Fibroblast of skin of back (primary cell): ENCODE results near the gene FOXK1.

Experiments used
- DNase-seq: peaks from one replicate; pipeline ENCODE4 v3.0.0-alpha.2; 2013

FOXK1 gene

DNA sequence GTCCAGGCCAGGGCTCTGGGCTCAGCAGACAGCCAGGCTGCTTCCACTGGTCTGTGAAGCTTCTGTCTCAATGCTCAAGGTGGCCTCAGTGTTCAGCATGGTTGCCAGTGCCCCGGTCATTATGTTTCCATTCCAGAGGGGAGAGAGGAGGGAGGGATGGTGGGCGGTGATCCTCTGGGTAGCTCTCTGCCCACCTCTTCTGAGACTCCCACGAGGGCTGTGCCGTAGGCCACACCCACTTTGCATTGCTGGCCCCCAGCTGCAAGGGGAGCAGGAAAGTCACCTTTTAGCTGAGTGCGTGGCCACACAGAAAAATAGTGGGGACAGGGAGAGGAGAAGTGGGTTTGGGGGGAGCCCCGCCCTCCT lies 42.5 kb downstream of the FOXK1 start:
- DNase-seq = peak; percentile 68

DNA sequence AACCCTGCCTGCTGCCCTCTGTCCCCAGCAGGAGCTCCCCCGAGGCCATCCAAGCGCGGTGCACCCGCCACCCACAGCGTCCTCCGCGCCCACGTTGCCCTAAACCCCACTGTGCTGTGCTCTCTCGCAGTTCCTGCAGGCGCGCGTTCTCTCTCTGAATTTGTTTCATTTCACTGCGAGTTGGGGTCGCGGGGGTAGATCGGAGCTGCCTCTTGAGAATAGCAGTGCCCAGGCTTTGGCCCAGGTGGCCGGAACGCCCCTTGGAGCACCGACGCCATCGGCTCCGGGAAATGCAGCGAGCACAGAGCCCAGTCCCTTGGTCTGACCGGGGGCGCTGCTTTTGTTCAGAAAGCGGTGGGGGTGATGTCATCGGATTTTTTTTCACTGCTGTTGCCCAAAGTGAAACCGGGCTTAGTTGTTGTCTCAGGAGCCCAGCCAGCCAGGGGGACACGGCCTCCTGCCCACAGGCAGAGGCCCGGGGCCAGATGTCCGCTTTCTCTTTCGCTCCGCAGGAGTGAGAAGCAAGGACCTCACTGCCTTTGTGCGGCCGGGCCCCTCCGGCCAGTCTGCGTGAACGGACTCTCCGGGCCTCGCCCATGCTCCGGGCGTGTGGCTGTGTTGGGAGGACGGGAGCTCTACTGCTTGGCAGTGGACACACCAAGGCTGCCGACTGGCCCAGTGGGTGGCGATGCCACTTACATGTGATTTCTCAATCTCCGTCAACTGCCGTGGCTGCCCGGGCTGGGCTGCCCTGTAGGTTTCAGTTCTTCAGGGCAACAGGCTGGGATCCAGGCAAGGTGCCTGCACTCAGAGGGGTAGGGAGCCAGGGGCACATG lies 43.1 kb downstream of the FOXK1 start:
- DNase-seq = peak; percentile 93

DNA sequence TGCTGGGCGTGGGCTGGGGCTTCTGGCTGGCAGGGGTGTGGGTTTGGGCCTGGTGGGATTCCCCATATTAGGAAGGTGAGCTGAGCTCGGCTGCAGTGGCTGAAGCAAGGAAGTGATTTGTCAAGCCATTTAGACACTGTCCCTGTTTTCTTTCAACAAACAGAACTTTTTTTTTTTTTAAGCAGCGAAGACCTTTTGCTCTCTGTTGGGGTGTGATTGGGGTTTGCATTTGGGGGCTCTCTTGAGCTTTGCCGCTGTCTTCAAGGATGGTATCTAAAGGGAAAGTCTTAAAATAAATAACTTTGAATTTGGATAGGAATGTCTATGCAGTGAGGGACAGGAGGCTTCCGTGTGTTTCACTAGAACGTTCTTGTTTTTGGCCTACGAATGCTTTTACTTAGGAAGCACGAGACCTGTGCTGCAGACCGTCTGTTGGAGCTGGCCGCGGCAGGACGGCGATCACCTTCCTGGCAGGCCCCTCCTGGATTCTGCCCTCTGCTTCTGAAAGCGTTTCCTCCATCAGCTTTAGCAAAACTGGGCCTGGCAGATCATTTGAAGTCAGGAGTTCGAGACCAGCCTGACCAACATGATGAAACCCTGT lies 43.9 kb downstream of the FOXK1 start:
- DNase-seq = no peak

DNA sequence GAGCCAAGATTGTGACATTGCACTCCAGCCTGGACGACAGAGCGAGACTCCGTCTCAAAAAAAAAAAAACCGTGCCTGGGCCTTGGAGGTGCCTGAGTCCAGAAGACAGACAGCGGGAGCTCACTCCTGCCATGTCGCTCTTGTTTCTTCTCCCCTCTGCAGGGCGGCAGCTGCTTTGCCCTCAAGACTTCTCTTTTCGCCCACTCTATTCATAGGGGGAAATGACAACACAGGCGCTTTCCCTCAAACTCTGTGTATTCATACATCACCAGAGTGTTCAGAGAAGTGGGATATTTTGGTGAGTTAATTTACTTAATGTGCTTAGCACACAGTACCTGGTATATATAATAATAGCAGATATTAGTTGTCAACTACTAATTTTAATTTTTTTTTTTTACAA lies 44.5 kb downstream of the FOXK1 start:
- DNase-seq = no peak

DNA sequence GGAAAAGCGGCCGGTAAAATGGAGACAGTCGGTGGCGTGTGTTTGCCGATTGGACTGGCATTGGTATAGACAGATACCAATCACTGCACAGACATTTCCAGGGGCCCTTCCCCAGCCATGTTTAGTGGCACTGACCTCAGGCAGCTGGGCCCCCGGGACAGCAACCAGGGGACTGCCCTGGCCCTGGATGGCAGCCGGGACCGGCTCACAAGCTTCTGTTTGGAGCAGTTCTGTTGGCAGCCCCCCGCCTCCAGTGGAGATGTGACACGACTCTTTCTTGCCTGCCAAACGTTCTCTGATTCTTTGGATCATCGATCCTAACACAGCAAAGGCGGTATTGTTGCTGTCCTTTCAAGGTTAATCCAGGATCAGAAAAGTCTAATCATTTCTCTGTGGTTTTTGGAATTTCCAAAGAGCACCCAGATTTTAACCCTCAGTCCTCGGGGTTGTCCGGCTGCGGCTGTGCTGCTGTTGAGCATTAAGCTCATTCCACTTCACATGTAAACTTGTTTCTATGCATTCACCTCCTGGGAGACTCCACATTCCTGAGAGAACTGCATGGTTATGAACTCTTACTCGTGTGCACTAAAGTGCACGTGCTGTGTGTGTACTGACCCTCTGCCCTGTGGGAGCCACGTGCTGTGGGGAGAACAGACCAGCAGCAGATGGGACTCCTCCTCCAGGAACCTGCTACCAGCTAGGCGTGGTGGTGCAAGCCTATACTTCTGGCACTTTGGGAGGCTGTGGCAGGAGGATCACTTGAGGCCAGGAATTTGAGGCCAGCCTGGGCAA lies 46.0 kb downstream of the FOXK1 start:
- DNase-seq = no peak

DNA sequence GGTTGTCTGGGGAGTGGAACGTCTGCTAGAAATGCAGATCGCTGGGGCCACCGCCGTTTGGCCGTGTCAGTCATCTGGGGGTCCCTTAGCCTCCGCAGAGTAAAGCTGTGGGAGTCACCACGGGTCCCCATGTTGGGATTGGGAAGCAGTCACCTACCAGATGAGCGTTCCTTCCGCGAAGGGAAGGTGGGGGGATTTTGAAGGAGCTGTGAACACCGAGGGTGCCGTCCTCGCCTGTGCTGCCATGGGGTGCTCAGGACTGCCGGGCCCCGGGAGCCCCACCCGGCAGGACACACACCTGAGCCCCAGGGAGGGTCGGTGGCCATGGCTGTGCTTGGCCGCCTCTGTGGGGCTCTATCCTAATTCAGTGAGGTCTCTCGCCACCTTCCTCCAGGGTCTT lies 47.2 kb downstream of the FOXK1 start:
- DNase-seq = no peak

DNA sequence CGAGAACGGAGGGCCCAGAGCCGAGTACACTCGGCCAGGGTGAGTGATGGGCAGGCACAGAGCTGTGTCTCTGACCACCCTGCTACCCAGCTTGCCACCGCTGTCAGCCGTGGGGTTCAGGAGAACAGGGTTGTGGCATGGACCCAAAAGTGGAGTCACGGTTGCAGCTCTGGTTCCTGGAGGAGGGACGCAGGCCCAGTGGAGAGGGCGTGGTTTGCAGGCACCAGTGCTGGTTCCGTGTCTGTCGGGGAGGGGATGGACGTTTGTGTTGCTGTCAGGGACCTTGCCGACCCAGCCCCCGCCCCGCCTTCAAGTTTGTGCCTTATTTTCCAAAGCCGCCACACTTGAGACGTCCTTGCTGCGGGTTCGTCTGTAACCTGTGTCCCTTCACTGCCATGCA lies 48.2 kb downstream of the FOXK1 start:
- DNase-seq = no peak

DNA sequence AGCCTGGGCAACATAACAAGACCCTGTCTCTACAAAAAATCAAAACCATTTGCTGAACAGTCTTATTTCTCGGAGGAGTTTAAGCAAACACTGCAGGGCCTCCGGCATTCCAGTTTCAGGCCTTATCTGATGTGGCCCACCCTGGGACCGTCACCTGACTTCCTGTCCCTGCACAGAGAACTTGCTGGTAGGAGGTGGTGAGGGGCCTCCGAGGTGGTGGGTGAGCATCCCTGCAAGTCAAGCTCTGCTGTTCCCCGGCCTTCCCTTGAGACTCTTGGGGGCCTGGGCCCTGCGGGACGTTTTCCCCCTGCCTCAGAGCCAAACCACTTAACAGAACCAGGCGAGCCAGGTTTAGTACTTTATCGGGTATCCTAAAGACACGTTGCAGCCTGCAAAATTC lies 48.9 kb downstream of the FOXK1 start:
- no peak for DNase-seq

DNA sequence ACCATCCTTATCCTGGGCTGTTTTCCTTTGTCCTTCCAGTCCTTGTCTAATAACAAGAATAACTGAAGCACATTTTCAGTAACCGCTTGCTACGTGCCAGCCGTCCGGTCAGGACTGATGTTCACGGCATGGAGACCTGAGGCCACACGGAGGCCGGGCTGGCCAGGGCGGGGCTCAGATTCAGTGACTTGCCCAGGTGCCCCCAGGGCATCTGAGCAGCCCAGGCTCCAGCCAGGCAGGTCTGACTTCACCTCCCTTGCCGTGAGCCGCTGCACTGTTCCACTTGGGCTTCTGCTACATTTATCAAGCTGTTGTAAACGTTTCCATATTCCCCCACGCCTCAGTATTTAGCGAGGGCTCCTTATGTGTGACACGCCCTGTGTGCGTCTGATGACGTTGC lies 49.7 kb downstream of the FOXK1 start:
- DNase-seq = no peak

DNA sequence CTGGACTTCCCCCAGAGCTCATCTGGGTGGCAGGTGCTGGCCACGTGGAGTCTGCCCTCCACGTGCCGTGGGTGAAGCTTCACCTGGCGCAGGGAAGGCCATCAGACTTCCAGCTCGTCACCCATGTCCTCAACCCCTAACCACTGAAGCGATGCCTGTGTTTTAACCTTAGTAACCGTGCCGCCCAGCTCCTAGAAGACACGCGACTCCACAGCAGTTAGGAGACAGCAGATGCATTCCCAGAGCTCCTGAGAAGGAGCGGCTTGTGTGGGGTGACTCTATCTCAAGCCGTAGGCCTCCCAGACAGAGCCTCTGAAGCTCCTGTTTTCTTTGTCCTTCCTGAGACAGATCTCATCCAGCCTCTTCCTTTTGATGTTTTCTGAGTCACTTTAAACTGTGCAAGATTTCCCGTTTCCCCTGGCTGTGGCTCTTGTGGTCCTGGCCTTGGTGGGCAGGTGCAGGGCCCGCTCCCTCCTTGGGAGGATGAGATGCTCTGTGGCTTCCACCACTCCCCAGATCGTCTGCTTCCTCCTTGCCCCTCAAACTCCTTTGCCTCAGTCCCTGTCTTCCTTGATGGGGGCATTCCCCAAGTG lies 51.9 kb downstream of the FOXK1 start:
- DNase-seq = no peak

DNA sequence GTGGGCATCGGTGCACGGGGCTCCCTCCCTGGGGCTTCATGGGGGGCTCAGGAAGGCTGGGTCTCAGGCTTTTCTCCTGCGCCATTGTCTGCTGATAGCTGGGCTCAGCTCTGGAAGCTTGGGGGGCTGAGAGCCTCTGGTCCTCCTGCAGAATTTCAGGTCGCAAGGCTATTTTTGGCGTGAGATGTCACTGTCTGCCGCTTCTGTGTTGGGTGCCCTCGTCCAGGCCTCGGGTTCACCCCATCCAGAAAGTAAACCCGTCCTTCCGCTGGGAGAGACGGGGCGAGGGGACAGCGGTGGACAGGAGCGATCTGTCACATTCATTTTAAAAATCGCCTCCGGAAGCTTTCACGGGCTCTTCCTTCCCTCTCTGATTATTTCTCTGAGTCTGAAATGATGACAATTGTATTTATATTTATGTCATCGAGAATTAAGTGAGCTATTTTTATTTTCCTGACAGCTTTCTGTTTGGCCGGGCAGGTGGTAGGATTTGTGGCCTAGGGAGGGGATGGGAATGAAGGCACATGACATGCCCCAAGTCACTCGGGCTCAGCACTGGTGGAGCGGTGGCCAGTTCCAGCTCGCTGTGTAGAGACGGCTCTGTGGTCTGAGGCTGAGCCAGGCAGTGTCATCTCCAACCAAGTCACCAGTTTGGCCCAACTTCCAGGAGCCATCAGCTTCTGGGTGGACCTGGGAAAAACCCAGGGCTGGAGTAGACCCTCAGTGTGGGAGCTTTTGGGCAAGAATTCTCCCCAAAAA lies 52.7 kb downstream of the FOXK1 start:
- no peak for DNase-seq

DNA sequence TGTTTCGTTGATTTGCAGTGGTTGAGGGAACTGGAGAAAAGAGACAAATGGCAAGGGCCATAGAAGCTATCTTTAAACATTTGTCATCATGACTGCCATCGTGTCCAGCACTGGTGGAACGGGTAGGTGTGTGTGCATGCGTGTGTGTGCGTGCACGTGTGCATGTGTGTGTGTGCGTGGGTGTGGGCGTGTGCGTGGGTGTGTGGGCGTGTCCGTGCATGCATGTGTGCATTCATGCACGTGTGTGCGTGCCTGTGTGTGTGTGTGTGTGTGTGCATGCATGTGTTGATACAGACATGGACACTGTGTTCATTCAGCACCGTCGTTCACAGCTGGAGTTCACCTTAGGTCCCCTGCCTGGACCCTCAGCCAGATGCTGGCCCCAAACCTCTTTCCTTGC lies 55.2 kb downstream of the FOXK1 start:
- no peak for DNase-seq

DNA sequence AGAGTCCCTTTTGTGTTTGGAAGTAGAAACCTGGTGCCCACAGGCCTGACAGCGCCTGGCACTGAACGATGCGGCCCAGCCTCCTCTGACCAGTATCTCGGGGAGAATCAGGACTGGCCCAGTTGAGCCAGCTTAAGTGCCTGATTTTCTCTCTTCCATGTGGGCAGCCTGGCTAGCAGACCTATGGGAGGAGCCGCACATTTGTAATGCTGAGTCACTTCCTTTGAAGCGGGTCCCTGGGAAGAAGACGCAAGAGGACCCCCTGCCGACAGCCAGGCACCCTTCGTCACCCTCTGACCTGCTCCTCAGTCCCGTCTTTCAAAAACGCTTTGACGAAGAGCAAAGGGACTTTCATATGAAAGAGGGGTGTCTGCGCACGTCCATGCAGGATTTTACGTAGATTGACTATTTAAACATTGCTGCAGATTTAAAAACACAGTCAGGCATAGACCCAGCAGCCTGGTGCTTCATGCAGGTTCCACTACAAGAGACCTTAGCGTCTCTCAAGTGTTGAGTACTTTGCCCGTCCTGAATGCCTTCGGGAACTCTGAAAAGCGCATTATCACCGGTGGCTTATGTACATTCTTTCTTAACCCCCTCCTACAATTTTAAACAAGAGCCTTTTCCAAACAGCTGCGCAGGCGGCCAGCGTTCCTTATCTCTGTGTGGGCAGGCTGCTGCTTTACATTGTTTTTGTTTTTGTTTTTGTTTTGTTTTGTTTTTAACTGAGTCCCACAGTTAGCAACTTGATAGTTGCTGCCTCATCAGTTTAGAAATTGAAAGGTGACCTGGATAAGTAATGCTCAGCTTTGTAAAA lies 56.8 kb downstream of the FOXK1 start:
- DNase-seq = peak; percentile 92

DNA sequence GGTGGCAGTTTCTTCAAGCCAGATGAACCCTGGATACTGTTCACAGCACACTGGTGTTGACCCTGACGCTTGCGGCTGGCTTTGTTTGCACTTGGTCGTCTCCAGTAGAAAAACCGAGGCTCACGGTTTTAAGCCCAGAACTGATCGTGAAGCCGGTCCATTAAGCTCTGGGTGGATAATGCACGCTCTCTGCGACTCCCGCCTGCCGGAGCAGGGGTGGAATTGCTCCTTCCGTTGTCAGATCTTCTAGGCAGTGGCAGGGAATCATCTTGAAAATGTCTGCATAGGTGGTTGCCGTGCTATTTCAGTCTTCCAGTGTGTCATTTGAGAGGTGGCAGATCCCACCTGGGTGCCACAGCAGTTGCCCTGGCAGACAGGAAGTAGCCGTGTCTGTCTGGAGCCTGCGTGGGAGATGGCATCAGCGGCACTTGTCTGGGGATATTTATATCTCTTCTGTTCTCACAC lies 57.5 kb downstream of the FOXK1 start:
- DNase-seq = no peak

DNA sequence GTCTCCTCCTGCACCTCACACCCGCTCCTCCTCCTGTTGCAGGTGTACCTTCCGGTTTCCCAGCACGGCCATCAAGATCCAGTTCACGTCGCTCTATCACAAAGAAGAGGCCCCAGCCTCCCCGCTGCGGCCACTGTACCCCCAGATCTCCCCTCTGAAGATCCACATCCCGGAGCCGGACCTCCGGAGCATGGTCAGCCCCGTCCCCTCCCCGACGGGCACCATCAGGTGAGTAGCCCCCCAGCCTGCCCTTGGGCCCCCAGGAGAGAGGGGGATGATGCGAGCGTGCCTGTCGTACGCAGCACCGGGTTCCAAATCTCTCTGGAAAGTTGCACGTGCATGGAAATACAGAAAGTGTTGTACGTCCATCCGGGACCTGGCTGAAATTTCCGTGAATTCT lies 58.7 kb downstream of the FOXK1 start:
- DNase-seq = no peak

DNA sequence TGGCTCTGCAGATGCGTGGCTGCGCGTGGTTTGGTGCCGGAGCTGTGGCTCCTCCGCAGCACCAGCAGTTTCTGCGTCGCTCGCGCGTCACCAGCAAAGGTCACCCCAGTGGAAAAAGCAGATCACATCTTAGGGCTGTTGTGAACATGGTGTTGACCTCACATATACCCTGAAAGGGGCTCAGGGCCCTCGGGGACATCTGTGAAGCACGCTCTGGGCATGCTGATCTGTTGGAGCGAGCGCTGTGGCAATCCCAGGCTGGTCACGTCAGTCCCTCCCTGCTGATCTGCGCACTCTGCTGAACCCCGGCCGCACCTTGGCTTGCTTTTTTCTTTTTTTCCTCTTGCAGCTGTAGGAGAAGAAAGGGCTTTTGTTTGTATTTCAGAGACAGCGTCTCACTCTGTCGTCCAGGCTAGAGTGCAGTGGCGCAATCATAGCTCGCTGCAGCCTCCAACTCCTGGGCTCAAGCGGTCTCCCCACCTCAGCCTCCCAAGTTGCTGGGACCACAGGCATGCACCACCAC lies 60.0 kb downstream of the FOXK1 start:
- no peak for DNase-seq

DNA sequence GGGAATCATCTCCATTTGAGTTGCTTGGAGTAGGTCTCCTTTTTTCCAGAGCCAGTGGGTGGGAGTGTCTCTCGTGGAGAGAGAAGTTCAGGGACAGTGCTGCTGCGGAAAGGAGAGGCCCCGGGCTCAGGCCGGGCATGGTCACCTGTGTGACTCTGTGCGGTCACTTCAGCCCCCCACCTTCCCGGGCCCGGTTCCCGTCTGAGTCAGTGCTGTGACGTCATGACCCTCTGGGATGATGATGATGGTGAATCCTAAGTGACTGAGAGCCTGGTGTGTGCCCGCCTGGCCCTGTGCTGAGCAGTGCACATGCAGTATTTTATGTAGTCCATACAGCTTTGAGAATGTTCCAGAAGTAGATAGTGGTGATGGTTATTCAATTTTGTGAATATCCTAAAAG lies 60.8 kb downstream of the FOXK1 start:
- no peak for DNase-seq

DNA sequence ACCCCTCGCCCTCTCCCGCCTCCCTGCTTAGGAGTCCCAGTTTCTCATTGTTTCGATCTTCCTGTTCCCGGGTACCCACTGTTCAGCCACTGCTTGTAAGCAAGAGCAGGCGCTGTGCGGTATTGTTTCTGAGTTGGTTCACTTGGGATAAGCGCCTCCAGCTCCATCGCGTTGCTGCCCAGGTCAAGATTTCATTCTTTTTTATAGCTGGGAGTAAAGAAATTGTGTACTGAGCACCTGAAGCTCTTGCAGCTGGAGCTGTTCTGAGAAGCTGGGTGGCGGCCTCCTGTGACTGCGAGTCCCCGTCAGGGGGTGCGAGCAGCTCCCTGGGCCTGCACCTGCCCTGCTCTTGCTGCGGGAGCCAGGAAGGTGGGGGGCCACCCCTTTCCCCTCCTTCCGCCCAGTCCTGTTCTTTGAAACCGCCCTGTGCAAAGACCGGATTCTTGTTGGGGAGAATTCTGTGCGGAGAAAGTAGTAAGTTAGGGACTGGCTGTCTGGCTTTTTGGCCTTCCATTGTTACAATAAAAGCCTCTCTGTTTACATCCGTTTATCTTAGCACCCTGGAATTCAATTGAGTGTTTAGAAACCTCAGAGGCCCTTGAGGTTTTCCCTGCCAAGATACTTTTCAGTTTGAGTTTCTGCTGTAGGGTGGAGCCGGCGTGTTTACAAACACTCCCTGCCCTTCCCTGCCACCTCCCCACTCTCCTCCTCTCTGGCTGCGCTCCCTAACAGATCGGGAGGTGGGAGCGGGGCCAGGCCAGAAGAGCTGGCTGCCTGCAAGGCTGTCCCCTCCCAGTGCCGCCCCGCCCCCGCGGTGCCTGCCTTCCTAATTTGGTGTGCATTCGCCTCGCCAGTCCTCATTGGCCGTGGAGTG lies 62.5 kb downstream of the FOXK1 start:
- DNase-seq = peak; percentile 100

DNA sequence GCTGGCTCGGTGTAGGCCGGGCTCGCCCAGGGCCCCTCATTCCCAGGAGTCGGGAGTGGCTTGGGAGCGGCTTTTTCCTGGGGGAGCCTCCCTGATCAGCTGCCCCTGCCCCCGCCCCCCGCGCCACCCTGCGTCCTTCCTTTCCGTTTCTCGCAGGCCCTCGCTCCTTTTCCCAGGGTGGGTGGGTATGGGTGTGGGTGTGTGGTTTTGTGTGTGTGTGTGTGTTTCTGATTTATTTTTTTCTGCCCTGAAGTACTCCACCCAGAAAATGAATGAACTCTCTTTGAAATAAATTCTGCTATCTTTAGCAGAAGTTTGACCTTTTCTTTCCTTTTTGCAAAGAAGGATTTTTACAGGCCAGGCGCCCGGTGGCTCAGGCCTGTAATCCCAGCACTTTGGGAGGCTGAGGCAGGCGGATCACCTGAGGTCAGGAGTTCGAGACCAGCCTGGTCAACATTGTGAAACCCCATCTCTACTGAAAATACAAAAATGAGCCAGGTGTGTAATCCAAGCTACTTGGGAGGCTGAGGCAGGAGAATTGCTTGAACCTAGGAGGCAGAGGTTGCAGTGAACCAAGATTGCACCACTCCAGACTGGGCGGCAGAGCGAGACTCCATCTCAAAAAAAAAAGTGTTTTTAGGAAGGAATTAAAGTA lies 63.3 kb downstream of the FOXK1 start:
- DNase-seq = no peak
